HG03175 (cell line): ENCODE results near the gene CHST11.
"Not testable (repeated sequence)": the region's sequence is repeated elsewhere in the genome, so short reads cannot be mapped to it uniquely, and the experiment has no call there.

ENCODE experiments used
- ATAC-seq: cut with Tn5 transposase; IDR thresholded peaks from one replicate; pipeline ENCODE4 v1.9.1; 2021; ENCODE audit warnings: mild to moderate bottlenecking, moderate library complexity; ENCODE audit not compliant: unreplicated experiment

CHST11 gene

DNA sequence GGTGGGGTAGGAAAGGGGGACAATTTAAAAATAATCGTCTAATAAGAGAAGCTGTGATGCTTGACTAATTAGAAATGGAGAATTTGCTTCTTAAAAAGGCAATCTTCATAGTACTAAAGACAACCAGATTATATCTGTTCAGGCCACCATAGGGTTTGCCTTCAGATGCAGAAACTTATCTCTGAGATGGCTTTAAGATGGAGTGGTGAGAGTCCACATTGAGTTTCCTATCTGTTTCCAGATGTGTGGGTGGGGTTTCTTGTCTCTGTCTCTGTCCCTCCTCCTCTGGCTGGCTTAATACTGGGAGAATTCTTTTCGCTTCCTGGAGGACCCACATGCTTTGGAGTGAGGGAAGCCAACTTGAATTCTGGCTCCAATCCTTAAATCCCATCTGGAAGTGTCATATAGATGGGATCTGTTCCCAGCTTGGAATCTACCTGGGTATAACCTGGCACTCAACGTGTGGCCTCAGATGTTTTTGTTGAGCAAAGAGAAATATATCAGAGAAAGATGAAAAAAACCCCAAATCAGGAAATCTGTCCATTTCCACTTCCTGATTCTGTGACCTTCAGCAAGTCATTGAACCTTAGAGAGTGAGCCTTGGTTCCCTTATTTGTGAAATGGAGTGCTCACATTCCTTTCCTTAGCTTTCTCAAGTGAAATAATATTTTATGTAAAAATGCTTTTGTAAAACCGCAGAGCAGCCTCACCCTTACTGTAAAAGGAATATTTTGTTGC is 66.4 kb downstream of the CHST11 start:
- no peak for ATAC-seq

DNA sequence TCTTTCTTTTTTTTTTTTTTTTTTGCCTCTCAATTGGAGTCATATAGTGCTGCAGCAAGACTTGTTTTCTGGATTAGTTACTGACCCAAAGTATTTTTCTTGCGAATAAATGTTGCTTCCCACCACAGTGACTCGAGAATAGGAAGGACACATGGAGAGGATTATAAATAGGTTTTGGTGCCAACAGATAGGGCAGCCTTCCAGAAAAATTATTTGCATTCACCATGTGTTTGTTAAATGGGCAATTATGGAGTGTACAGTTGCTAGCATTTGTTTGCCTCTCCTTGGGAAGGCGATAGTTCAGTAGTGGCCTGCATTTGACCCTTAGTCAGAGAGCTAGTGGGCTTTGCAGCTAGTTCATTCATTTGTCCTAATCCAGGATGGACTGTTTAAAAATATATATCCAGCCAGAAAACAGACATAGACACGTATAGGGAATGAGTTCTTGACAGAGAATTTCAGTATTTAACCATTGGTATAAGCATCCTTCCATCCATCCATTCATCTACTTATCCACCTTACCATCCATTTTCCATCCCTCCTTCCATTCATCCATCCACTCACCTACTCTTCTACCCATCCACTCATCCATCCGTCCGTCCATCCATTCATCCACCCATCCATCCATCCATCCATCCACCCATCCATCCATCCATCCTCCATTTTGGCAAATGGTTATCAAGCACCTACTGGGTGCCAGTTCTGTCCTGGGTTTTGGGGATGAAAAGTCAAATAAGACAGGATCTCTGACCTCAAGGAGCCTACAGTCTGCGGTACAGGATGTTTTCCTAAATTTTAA is 67.5 kb downstream of the CHST11 start:
- no peak for ATAC-seq

DNA sequence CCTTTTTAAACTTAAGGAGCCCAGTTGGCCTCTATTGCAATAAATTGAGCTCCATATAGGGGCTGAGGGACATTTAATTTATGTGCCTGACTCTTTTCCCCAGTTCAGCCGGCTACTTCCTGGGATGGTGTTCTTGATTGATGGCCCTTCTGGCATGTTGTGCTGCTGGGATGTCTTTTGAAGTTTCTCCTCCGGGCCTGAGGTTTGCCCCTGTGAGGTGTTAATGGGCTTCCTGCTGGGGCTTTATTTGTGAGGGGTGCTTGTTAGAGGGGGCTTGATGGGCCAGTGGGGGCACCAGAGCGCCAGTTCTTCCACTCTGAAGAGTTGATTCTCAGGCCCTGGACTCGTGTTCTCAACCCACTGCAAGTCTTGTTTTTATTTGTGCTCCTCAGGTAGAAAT is 69.6 kb downstream of the CHST11 start:
- ATAC-seq = no peak

DNA sequence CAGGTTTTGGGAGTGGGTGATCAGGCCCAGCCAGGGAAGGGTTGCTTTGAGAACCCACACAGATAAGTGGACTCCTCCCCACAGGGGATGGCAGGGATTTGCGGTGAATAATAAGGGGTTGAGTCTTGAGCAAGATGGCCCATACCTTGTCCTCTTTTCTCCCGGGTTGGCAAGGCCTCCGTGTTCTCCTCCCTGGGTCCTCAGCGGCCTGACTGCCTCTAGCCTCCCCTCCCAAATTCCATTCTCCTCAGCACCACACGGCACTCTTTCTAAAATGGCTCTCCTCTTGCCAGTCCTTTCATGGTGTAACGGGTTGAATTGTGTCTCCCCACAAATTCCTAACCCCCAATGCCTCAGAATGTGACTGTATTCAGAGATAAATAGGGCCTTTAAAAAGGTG is 70.0 kb downstream of the CHST11 start:
- no peak for ATAC-seq

DNA sequence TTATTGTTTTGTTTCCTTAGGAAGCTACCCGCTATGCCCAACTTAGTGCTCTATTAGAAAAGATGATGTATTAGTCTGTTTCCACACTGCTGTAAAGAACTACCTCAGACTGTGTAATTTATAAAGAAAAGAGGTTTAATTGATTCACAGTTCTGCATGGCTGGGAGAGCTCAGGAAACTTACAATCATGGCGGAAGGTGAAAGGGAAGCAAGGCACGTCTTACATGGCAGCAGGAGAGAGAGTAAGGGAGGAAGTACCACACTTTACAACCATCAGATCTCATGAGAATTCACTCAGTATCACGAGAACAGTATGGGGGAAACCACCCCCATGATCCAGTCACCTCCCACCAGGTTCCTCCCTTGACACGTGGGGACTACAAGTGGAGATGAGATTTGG is 70.9 kb downstream of the CHST11 start:
- ATAC-seq = not testable (repeated sequence)

DNA sequence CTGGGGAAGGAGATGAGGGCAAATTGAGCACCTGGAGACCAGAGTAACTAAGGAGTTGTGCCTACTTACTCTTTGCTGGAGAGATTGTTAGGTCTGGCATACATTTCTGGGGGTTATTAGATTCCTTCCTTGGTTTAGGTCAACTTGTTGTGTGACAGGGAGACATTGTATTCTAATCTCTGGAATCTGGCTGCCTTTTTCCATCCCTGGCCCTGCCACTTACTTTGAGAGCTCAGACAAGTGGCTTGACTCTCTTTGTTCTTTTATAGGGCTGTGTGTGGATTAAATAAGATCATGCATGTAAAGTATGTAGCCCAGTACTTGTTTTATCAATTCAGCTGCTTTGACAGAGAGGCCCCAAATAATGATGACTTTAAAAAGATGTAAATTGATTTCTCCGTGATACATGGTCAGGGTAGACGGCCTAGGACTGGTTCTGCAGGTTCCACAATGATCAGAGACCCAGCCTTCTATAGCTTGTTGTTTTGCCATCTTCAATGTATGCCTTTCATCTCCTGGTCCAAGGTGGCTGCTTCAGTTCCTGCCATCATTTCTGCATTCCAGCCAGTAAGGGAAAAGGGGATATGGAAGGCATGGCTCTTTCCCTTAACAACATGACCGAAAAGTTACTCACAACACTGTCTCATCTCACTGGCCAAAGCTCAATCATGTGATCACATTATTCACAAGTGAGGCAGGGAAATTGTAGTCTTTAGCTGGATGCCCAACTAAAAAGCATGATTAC is 72.6 kb downstream of the CHST11 start:
- no peak for ATAC-seq

DNA sequence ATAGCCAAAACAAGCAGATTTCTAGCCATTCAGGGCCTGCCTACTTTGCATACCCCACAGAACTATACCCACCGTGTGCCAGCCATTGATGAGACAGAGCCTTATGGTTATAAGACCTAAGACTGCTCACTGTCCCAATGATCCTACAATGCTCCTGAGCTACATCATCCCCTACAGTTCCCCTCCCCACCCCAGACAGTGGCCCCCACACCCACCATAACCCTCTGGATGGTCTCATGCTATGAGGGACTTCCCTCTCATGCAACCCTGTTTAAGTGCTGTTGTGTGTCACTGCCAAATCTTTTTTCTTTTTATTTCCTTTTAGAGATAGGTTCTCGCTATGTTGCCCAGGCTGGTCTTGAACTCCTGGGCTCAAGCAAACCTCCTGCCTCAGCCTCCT is 75.9 kb downstream of the CHST11 start:
- ATAC-seq = no peak

DNA sequence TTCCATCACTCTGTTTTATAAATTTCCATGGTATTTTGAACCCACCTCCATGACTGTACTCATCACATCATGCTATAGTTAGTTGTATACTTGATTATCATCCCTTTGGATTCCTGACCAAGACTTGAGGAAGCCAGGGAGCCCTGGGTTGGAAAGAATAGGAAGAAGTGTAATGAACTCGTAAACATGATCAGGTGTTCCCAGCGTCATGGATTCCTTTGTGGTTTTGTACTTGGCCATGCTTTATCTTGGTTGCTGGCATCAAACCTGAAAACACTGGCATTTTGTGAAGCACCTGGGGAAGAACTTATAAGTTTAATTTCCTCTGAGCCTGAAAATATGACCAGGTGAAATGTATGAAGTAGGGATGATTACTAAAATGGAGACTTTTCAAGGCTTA is 76.4 kb downstream of the CHST11 start:
- ATAC-seq = no peak

DNA sequence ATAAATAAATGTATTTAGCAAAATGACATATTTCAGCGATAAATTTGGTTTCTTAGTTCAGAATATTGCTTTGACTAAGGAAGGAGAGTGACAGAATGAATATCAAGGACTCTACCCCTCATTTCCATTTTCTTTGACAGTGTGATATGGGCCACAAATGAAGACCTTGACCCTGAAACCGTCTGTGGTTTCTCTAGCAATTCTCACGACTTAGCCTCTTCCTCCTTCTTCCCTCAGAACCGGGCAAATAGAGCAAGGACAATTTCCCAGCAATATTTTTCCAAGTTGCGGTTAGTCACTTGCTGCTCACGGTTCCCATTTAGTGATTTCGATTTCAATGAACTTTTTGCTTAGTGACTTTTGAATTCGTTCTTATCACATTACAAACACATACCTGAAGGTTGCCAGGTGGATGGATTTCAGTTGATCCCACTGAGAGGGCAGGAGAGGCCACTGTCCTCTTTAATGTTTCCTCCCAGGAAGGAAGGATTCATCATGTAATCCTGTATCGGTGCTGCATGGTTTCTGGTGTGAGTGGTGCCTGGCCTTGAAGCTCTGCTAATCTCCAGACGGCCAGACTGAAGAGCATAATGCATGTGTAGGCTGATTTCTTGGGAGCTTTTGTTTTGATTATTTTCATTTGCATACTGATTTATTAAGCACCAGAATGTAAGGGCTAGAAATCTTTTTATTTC is 77.6 kb downstream of the CHST11 start:
- ATAC-seq = no peak

DNA sequence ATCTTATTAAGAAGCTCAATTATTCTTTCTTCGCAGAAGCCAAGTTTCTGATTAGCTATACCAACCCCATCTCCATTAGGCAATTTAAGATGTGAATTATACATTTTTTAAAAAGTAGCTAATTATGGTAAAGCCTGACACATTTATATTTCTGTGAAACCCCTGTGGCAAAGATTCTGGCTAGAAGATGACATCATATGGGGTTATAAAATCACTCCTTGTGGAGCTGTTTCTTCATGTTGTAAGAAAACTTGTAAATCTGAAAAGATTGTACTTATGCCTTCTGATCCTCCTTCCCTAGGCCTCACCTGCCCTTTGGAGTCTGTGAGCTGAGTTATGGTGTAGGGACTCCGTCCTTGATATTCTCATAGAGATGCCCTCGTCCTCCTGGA is 78.1 kb downstream of the CHST11 start:
- ATAC-seq = no peak

DNA sequence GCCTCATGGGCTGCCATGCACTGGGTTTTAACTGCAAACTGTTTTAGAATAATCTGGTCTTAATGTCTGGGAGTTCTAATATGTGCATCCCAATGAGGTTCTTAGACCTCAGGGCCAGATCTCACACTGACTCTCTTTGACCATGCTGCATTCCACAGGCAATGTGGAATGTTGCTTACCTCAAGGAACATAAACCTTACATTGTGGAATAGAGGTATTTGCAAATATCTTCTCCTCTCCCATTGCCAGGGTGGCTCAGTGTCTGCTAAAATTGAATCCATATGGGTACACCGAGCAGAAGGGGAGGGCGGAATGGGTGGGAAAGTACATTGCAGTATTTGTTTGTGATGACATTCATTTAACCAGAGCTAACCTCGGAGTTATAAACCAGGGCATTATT is 78.6 kb downstream of the CHST11 start:
- no peak for ATAC-seq

DNA sequence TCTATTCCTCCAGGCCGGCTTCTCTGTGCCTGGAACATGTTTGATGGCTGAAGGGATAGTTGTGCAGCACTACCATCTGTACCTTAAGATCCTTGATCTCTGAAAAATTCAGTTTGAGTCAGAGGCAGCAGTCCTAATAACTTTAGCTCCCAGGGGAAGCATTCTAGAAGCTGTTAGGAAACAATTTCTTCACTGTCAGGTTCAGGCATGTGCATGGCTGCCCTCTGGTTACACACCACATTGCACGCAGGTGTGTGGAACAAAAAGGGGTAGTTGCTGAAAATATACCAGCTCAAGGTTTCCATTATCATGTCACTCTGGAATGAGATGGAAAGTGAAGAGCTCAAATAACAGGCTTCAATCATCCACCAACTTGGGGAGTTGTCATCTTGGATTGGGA is 80.1 kb downstream of the CHST11 start:
- ATAC-seq = no peak

DNA sequence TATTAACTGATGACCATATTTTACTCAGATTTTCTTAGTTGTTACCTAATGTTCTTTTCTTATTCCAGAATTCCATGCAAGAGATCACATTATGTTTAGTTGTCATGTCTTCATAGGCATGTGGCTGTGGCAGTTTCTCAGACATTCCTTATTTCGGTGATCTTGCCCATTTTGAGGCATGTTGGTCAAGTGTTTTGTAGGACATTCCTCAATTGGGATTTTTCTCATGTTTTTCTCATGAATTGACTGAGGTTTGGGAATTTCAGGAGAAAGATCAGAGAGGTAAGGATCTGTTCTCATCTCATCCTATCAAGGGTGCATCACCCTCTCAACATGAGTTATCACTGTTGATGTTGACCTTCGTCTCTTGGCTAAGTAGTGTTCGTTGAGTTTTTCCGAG is 81.3 kb downstream of the CHST11 start:
- ATAC-seq = no peak

DNA sequence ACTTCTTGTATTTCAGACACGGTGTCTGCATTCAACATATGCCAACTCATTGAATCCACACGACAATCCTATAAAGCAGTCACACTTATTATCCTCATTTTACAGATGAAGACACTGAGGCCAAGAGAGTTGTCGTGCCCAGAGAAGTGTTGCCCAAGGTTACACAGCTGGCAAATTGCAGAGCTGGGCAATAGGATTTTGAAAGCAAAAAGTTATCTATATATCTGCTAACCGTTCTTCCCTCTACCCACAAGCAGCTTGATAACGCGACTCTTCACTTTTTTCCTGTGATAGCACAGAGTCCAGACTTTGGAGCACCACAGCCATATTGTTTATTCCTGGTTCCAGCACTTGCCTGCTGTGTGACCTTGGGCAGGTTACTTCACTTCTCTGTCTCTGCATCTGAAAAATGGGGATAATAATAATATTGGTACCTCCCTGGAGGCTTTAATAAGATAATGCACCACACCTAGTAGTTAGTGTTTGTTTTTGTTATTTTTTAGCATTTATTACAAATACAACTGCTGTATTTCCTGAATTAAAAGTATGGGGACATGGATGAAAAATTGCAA is 82.2 kb downstream of the CHST11 start:
- ATAC-seq = no peak

DNA sequence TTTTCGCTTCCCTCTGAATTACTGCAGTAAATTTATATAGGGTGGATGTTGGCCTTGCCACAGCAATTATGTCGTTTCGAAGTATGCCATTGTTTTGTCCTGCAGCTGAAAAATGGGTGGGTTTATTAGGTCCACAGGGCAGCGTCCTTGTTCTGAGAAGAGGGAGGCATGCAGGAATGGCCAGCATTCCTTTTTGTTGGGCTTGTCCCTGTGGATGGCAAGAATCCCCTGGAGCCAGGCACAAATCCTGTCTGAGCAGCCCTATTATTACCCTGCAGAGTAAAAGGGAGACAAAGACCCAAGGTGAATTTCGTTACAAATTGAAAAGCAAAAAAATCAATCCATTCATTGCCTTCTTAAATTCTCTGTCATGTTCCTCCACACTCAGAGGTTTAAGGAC is 88.1 kb downstream of the CHST11 start:
- ATAC-seq = no peak

DNA sequence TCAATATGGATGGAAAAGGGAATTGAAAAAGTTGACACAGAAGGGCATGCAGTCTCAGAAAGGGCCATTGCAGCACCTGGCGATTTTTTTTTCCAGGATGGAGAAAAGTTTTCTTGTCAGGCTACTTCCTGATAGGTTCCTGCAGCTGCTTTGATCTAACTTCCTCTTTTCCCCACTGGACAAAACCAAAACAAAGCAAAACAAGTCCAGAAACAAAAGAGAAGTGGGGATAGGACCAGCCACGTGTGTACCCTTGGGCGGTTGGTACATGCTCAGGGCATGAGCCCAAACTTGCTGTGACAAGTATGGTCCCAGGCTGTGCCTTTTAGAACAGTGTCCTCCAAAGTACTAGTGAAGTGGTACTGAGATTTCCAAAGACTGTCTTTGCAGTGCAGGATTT is 89.8 kb downstream of the CHST11 start:
- ATAC-seq = no peak

DNA sequence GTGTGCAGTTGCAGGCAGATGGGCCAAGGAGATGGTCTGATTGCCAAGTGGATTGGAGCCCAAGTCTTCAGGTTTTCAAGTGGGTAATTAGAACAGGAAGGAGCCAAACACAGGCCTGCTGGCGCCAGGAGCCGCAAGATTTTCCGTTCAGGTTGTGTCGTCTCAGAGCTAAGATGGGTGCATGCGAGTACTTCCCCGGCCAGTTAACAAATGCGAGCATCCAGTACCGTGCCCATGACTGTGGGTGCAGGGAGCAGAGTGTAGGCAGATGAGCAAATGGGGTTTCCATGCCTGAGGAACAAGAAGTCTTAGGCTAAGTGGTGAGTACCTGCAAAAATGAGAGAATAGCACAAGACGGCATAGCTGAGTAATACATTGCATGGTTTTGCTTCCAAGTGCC is 90.5 kb downstream of the CHST11 start:
- ATAC-seq = no peak

DNA sequence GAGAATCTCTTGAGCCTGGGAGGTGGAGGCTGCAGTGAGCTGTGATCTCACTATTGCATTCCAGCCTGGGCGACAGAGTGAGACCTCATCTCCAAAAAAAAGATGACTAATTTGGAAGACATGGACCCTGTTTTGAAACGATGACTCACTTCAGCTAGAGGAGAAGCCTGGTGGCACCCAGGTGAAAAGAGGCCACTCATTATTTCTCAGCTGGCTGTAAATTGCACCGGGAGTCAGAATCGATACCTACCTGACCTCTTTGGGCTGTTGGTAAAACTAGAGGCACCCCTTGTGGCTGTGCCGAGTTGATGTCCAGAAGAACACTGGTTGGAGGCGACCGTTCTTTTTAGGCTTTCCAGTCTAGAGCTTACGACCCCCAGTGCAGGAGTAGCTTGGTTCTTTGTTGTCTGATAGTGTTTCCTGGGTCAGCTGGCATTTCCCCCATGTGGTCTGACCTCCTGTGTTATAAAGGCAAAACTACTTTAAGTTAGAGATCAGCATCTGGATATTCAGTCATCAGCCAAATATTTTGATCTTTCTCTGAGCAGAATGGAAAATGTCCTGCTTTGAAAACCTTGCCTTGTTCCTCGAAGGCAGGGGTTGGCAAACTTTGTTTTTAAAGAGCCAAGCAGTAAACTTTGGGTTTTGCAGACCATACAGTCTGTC is 93.2 kb downstream of the CHST11 start:
- ATAC-seq = no peak

DNA sequence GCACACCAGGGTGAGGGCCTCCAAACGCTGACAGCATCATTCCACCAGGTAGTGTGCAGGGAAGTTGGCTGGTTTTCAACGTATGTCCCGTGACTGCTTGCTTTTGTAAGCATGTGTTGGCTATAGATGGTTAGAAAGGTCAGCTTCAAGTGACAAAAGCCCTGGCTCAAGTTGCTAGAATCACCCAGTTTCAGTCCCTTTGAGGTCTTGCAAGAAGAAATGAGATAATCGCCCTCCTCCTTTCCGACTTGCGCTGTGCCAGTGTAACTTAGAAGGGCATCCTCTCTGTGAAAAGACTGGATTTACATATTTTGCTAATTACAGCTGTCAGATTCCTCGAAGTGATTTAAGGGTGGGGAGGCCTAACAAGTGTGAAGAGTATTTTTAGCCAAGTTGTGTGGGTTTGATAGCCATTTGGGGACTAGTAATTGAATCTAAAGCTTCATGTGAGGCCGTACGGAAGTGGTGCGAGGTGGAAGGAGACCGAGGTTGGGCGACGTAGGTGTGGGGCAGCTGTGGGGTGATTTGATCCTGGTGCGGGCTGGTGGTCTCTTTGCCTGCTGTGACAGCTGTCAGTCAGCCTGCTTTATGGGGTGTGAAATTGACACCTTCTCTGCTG is 94.7 kb downstream of the CHST11 start:
- ATAC-seq = peak; percentile 82

DNA sequence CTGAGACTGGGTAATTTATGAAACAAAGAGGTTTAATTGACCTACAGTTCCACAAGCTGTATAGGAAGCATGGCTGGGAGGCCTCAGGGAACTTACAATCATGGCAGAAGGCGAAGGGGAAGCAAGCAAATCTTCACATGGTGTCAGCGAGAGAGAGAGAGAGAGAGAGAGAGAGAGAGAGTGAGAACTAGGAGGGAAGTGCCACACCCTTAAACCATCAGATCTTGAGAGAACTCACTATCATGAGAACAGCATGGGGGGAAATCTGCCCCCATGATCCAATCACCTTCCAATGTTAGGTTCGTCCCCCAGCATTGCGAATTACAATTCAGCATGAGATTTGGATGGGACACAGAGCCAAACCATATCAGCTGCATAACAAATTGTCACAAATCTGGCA is 96.7 kb downstream of the CHST11 start:
- no peak for ATAC-seq
